AG04450 (cell line): ENCODE results near the gene SNAP25. TPM values are rescaled to one million over a fixed set of nuclear protein-coding genes. Genes with fewer than 3 reads are reported as not detected.

Experiments
- CTCF ChIA-PET: fragments of 300-600, 350-600 bp; formaldehyde crosslinking; extraction: SDS; loops from one replicate; lab custom pipeline; 2022; ENCODE audit warnings: antibody characterized with exemption, inconsistent platforms; lab: Charles Lee
- POLR2A ChIA-PET: fragments of 350-600 bp; formaldehyde crosslinking; extraction: SDS; loops from one replicate; lab custom pipeline; 2021; ENCODE audit warnings: antibody characterized with exemption, inconsistent platforms; lab: Yijun Ruan, JAX
- DNase-seq: peaks from one replicate; pipeline ENCODE4 v3.0.0-alpha.2; 2011; ENCODE audit warnings: low read depth, low spot score
- H3K27ac ChIP-seq: one replicate; pipeline ENCODE4 v1.5.1; 2012; ENCODE audit warnings: low read depth, low read length, control low read depth
- H3K27me3 ChIP-seq: one replicate; pipeline ENCODE4 v1.6.0; 2012; ENCODE audit warnings: low read length; ENCODE audit not compliant: control insufficient read depth, insufficient read depth
- H3K4me3 ChIP-seq: 2 replicates; pipeline ENCODE4 v1.5.1; 2011; ENCODE audit warnings: mild to moderate bottlenecking, low read depth, low read length, control low read depth
- H3K9me3 ChIP-seq: 2 replicates; pipeline ENCODE4 v1.5.1; 2012; ENCODE audit warnings: low read length; ENCODE audit not compliant: control insufficient read depth, insufficient read depth
- CTCF ChIP-seq: IDR thresholded peaks from 2 replicates; pipeline ENCODE4 v1.5.1; 2011; ENCODE audit warnings: low read depth, low read length, control low read depth, inconsistent platforms
- polyA plus RNA-seq: library from polyadenylated mRNA; depleted of rRNA; stranded (reverse); fragments of >200 nt; gene quantifications from 2 replicates; pipeline ENCODE4 v1.2.3, GENCODE V29; 2011

SNAP25 gene
- polyA plus RNA-seq, 1 experiment = 6.6 TPM

- ChIA-PET CTCF (no interaction called here), POLR2A (no interaction called here)
- no peak for TF ChIP-seq CTCF
- H3K9me3 ChIP-seq = peaks cover 15% of the 10 kb centered on the region
- H3K27me3 ChIP-seq = no peaks in the 10 kb centered on the region
- DNase-seq = no peak
- no peak overlapping the region for H3K27ac ChIP-seq
- no peak overlapping the region for H3K4me3 ChIP-seq
Observed at GRCh38 chr20:10338426-10339180, 120.0 kb downstream of the SNAP25 start.

GRCh38 chr20:10339609-10340008, 121.0 kb downstream of the SNAP25 start:
- no peak overlapping the region for H3K27ac ChIP-seq
- no peak overlapping the region for H3K4me3 ChIP-seq
- peaks cover 15% of the 10 kb centered on the region for H3K9me3 ChIP-seq
- no peak for TF ChIP-seq CTCF
- ChIA-PET POLR2A (no interaction called here), CTCF (interaction anchor here (0.6 kb wide), 1 partner anchor 1910 kb away, joined by 4 read pairs; no protein-coding TSS in a partner anchor)
- DNase-seq = no peak
- H3K27me3 ChIP-seq = no peaks in the 10 kb centered on the region

- H3K27me3 ChIP-seq = no peaks in the 10 kb centered on the region
- TF ChIP-seq CTCF = no peak
- POLR2A ChIA-PET = no interaction called here
- H3K9me3 ChIP-seq = peaks cover 15% of the 10 kb centered on the region
- no peak for DNase-seq
- CTCF ChIA-PET = interaction anchor here (0.6 kb wide), 1 partner anchor 197 kb away, joined by 4 read pairs; no protein-coding TSS in a partner anchor
- H3K27ac ChIP-seq = no peak overlapping the region
- H3K4me3 ChIP-seq = no peak overlapping the region
Observed at GRCh38 chr20:10342152-10342551, 123.5 kb downstream of the SNAP25 start.

GRCh38 chr20:10344953-10345352, 126.3 kb downstream of the SNAP25 start:
- no peak overlapping the region for H3K27ac ChIP-seq
- DNase-seq = no peak
- no peak overlapping the region for H3K4me3 ChIP-seq
- peaks cover 15% of the 10 kb centered on the region for H3K9me3 ChIP-seq
- TF ChIP-seq CTCF = no peak
- CTCF ChIA-PET = no interaction called here
- POLR2A ChIA-PET = no interaction called here
- H3K27me3 ChIP-seq = no peaks in the 10 kb centered on the region
